ENCODE measurements around the gene TAF4. TPM values are rescaled to one million over a fixed set of nuclear protein-coding genes. Genes with fewer than 3 reads are reported as not detected.

Gene TAF4
- total and polyA plus RNA-seq, 2 donors (not counting 1 experiment from before 2014, with no cell fraction given) = 2.6 to 3.0 TPM

- Histone ChIP-seq H3K27ac (ENCODE audit: insufficient read depth, low read length) (no peak overlapping the region), H3K36me3 (ENCODE audit: control insufficient read depth, insufficient read depth, low read length) (no peaks in the 10 kb centered on the region), H3K4me2 (ENCODE audit: extremely low read depth, insufficient read depth, low read length) (no peak overlapping the region), H3K27me3 (ENCODE audit: control insufficient read depth, insufficient read depth, low read length) (peaks cover 2% of the 10 kb centered on the region), H3K9me3 (ENCODE audit: control insufficient read depth, insufficient read depth, low read depth, low read length) (no peaks in the 10 kb centered on the region), H3K4me3 (replicated peaks in 1 of 4; ENCODE audit: control extremely low read depth in 1 of 4, insufficient read depth in 1 of 4, low read depth in 3 of 4, low read length in 4 of 4) (no peak overlapping the region), H3K79me2 (ENCODE audit: control insufficient read depth, insufficient read depth, low read length) (no peaks in the 10 kb centered on the region), H4K20me1 (ENCODE audit: control insufficient read depth, extremely low read depth, insufficient read depth, low read length) (no peaks in the 10 kb centered on the region), H2AFZ (ENCODE audit: low read length) (no peak overlapping the region), H3K4me1 (ENCODE audit: control insufficient read depth, extremely low read depth, insufficient read depth, low read length) (no peaks in the 10 kb centered on the region), H3K9ac (ENCODE audit: insufficient read depth, low read length) (no peak overlapping the region)
- no peak for DNase-seq (ENCODE audit: low read depth in 2 of 2)
- no peak for TF ChIP-seq EZH2 (IDR thresholded peaks at IDR 0.05; ENCODE audit: low read length, missing control alignments)
Measured at GRCh38 chr20:61954276-61955021, 111.2 kb downstream of the TAF4 start.

GRCh38 chr20:61953037-61954021, 112.4 kb downstream of the TAF4 start:
- H3K79me2 ChIP-seq (ENCODE audit: control insufficient read depth, insufficient read depth, low read length) = no peaks in the 10 kb centered on the region
- H3K4me3 ChIP-seq (replicated peaks in 1 of 4; ENCODE audit: control extremely low read depth in 1 of 4, insufficient read depth in 1 of 4, low read depth in 3 of 4, low read length in 4 of 4) = no peak overlapping the region
- H3K27me3 ChIP-seq (ENCODE audit: control insufficient read depth, insufficient read depth, low read length) = peaks cover 2% of the 10 kb centered on the region
- H3K4me2 ChIP-seq (ENCODE audit: extremely low read depth, insufficient read depth, low read length) = no peak overlapping the region
- H3K9me3 ChIP-seq (ENCODE audit: control insufficient read depth, insufficient read depth, low read depth, low read length) = no peaks in the 10 kb centered on the region
- no peak overlapping the region for H3K27ac ChIP-seq (ENCODE audit: insufficient read depth, low read length)
- no peak for DNase-seq (ENCODE audit: low read depth in 2 of 2)
- no peaks in the 10 kb centered on the region for H4K20me1 ChIP-seq (ENCODE audit: control insufficient read depth, extremely low read depth, insufficient read depth, low read length)
- no peaks in the 10 kb centered on the region for H3K4me1 ChIP-seq (ENCODE audit: control insufficient read depth, extremely low read depth, insufficient read depth, low read length)
- TF ChIP-seq CTCF (conservative IDR thresholded peaks at IDR 0.05 in 1 of 2, IDR thresholded peaks at IDR 0.05 in 1 of 2; ENCODE audit: low read depth in 1 of 2, low read length in 2 of 2) (no peak), EZH2 (IDR thresholded peaks at IDR 0.05; ENCODE audit: low read length, missing control alignments) (no peak)
- H2AFZ ChIP-seq (ENCODE audit: low read length) = no peak overlapping the region
- no peak overlapping the region for H3K9ac ChIP-seq (ENCODE audit: insufficient read depth, low read length)
- no peaks in the 10 kb centered on the region for H3K36me3 ChIP-seq (ENCODE audit: control insufficient read depth, insufficient read depth, low read length)

- no peaks in the 10 kb centered on the region for H3K9me3 ChIP-seq (ENCODE audit: control insufficient read depth, insufficient read depth, low read depth, low read length)
- DNase-seq (ENCODE audit: low read depth in 2 of 2) = peak; percentile 30
Measured at GRCh38 chr20:61951695-61952533, 113.8 kb downstream of the TAF4 start.

More at GRCh38 chr20:61951695-61952533, 113.8 kb downstream of the TAF4 start:
- no peak overlapping the region for H2AFZ ChIP-seq (ENCODE audit: low read length)
- H3K9ac ChIP-seq (ENCODE audit: insufficient read depth, low read length) = no peak overlapping the region
- no peaks in the 10 kb centered on the region for H4K20me1 ChIP-seq (ENCODE audit: control insufficient read depth, extremely low read depth, insufficient read depth, low read length)
- no peaks in the 10 kb centered on the region for H3K79me2 ChIP-seq (ENCODE audit: control insufficient read depth, insufficient read depth, low read length)
- H3K4me3 ChIP-seq (replicated peaks in 1 of 4; ENCODE audit: control extremely low read depth in 1 of 4, insufficient read depth in 1 of 4, low read depth in 3 of 4, low read length in 4 of 4) = no peak overlapping the region
- H3K27me3 ChIP-seq (ENCODE audit: control insufficient read depth, insufficient read depth, low read length) = peaks cover 2% of the 10 kb centered on the region
- no peak overlapping the region for H3K27ac ChIP-seq (ENCODE audit: insufficient read depth, low read length)
- no peaks in the 10 kb centered on the region for H3K4me1 ChIP-seq (ENCODE audit: control insufficient read depth, extremely low read depth, insufficient read depth, low read length)
- H3K36me3 ChIP-seq (ENCODE audit: control insufficient read depth, insufficient read depth, low read length) = no peaks in the 10 kb centered on the region
- TF ChIP-seq EZH2 (IDR thresholded peaks at IDR 0.05; ENCODE audit: low read length, missing control alignments) (no peak), CTCF (conservative IDR thresholded peaks at IDR 0.05 in 1 of 2, IDR thresholded peaks at IDR 0.05 in 1 of 2; ENCODE audit: low read depth in 1 of 2, low read length in 2 of 2) (no peak)
- H3K4me2 ChIP-seq (ENCODE audit: extremely low read depth, insufficient read depth, low read length) = no peak overlapping the region

All from fibroblast of lung (primary cell).